A673 (cell line): ENCODE measurements around the gene TMEM63A. TPM values are rescaled to one million over a fixed set of nuclear protein-coding genes. Genes with fewer than 3 reads are reported as not detected.

Experiments
- BruUV-seq: library from RNA; stranded (reverse); fragments of 400-500 nt; replicated peaks from 2 replicates; lab custom pipeline; 2021; lab: Mats Ljungman, UMichigan
- CTCF ChIA-PET: fragments of 300-600 bp; sonication (Branson Sonifier 250); formaldehyde crosslinking; loops from one replicate; lab custom pipeline; 2022; ENCODE audit warnings: antibody characterized with exemption; lab: Charles Lee
- POLR2A ChIA-PET: fragments of 300-600 bp; sonication (Branson Sonifier 250); formaldehyde crosslinking; loops from one replicate; lab custom pipeline; 2022; ENCODE audit warnings: antibody characterized with exemption; ENCODE audit not compliant: low non-redundant PET; lab: Charles Lee
- DNase-seq: peaks from one replicate; pipeline ENCODE4 v3.0.0-alpha.2; 2015; ENCODE audit warnings: low spot score
- H3K27ac ChIP-seq: fragments of 200-600 bp; sonication (generic); 2 replicates; pipeline ENCODE4 v1.5.1; 2016; ENCODE audit warnings: mixed run types, low read depth, mild to moderate bottlenecking, mixed read lengths, antibody characterized with exemption, low read length; ENCODE audit not compliant: poor library complexity, severe bottlenecking
- H3K27me3 ChIP-seq: fragments of 200-600 bp; sonication (generic); replicated peaks from 2 replicates; pipeline ENCODE4 v1.6.1; 2017; ENCODE audit warnings: mixed run types, low read depth, mild to moderate bottlenecking, mixed read lengths, antibody characterized with exemption, low read length; ENCODE audit not compliant: insufficient read depth, poor library complexity
- H3K36me3 ChIP-seq: fragments of 200-600 bp; sonication (generic); 2 replicates; pipeline ENCODE4 v1.6.1; 2016; ENCODE audit warnings: mixed run types, mild to moderate bottlenecking, mixed read lengths, antibody characterized with exemption, low read length; ENCODE audit not compliant: insufficient read depth, poor library complexity, severe bottlenecking
- H3K4me1 ChIP-seq: fragments of 200-600 bp; sonication (generic); 2 replicates; pipeline ENCODE4 v1.6.1; 2017; ENCODE audit warnings: mixed run types, mild to moderate bottlenecking, mixed read lengths, antibody characterized with exemption, low read length; ENCODE audit not compliant: insufficient read depth, poor library complexity, severe bottlenecking
- H3K4me3 ChIP-seq: fragments of 200-600 bp; sonication (generic); 2 replicates; pipeline ENCODE4 v1.5.1; 2016; ENCODE audit warnings: low read depth, mixed run types, mild to moderate bottlenecking, mixed read lengths, low read length; ENCODE audit not compliant: poor library complexity, severe bottlenecking
- H3K9me3 ChIP-seq: fragments of 200-600 bp; sonication (generic); 2 replicates; pipeline ENCODE4 v1.6.1; 2016; ENCODE audit warnings: mixed run types, low read depth, mild to moderate bottlenecking, mixed read lengths, antibody characterized with exemption, low read length; ENCODE audit not compliant: poor library complexity, severe bottlenecking
- CTCF ChIP-seq: fragments of 300-800, 200-600 bp; sonication (generic); conservative IDR thresholded peaks from 2 replicates; pipeline ENCODE4 v1.5.1; 2017; ENCODE audit warnings: low read depth, mild to moderate bottlenecking, antibody characterized with exemption, low read length, moderate library complexity, mixed read lengths
- EZH2 ChIP-seq: fragments of 200-600 bp; sonication (generic); IDR thresholded peaks from 2 replicates; pipeline ENCODE4 v1.6.1; 2017; ENCODE audit warnings: borderline replicate concordance, low read depth, mild to moderate bottlenecking, mixed read lengths, antibody characterized with exemption, low read length; ENCODE audit not compliant: poor library complexity, severe bottlenecking
- intact Hi-C: fragments of 100-400 bp; cut with micrococcal nuclease; formaldehyde crosslinking; loops from one replicate; pipeline ENCODE4 v1.10.0; 2022; ENCODE audit not compliant: unreplicated experiment
- total RNA-seq: library from RNA; stranded (reverse); gene quantifications from 2 replicates; pipeline ENCODE4 v1.2.3, GENCODE V29; 2021

Gene TMEM63A
- total RNA-seq, 1 experiment from 2014 or later: 25.3 TPM

DNA sequence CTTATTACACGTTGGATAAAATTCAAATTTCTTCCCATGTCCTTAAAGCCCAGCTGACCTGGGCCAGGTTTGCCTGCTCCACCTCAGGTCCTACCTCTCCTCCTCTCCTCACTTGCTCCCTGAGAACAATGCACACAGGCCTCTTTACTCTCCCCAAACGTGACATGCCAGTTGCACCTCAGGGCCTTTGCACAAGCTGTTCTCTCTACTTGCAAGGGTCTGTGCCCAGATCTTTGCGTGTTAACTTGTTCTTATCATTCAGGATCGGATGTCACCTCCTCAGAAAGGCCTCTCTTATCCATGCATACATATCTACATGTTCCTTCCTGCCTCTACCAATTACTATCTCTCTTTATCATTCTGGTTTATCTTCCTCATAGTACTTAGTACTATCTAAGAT, 21.4 kb upstream of the TMEM63A start:
- no peak overlapping the region for H3K4me3 ChIP-seq

DNA sequence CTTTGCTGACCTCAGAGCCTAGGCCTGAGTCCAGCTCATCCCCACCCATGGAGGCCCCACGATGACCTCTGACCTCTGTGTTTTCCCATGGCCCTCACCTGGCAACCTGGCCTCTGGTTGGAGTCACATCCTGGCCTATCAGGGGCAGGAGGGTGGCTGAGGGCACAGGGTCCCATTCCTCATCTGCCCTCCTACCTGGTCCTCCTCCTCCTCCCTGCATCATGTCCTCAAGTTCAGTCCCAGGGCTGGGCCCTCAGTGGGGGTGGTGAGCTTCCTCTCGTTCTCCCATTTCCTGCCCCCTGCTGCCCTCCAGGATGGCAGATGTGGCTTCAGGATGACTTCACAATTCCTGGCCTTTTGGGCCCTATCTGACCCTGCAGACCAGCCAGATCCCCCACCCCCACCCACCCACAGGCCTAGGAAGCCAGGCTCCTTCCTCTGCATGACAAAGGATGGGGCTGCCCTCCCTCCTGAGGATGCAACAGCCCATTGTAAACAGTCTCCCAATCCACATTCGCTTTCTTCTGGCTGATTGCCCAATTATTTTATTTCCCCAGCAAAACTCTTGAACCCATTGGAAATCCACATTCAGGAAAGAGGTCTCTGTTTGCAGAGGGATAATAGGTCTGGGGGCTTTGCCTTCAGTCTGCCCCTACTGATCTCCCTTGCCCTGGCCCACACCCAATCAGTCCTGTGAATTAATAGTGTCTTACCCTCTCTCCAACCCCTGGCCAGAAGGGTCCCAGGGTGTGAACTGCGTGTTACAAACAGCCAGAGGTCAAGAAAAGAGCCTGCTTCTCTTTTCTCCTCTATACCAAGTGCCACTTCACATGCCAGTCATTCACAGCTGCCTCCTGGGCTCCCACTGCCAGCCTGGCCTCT, 17.1 kb upstream of the TMEM63A start:
- no peak for DNase-seq
- ChIA-PET CTCF (no interaction called here), POLR2A (no interaction called here)
- Histone ChIP-seq H3K4me3 (no peak overlapping the region), H3K36me3 (no peaks in the 10 kb centered on the region), H3K4me1 (no peaks in the 10 kb centered on the region), H3K9me3 (no peaks in the 10 kb centered on the region), H3K27me3 (no peaks in the 10 kb centered on the region), H3K27ac (no peak overlapping the region)
- BruUV-seq: no TSS peak
- intact Hi-C loops: no loop called here
- TF ChIP-seq CTCF (no peak), EZH2 (no peak)

More for the DNA sequence above, 21.4 kb upstream of the TMEM63A start:
- no TSS peak for BruUV-seq
- ChIA-PET CTCF (interaction anchor here (0.6 kb wide), 1 partner anchor 418 kb away, joined by 3 read pairs; no protein-coding TSS in a partner anchor), POLR2A (no interaction called here)
- H3K9me3 ChIP-seq: no peaks in the 10 kb centered on the region
- intact Hi-C loops: no loop called here
- H3K36me3 ChIP-seq: no peaks in the 10 kb centered on the region
- no peaks in the 10 kb centered on the region for H3K27me3 ChIP-seq
- TF ChIP-seq CTCF (no peak), EZH2 (no peak)
- H3K4me1 ChIP-seq: no peaks in the 10 kb centered on the region
- DNase-seq: no peak
- H3K27ac ChIP-seq: no peak overlapping the region

DNA sequence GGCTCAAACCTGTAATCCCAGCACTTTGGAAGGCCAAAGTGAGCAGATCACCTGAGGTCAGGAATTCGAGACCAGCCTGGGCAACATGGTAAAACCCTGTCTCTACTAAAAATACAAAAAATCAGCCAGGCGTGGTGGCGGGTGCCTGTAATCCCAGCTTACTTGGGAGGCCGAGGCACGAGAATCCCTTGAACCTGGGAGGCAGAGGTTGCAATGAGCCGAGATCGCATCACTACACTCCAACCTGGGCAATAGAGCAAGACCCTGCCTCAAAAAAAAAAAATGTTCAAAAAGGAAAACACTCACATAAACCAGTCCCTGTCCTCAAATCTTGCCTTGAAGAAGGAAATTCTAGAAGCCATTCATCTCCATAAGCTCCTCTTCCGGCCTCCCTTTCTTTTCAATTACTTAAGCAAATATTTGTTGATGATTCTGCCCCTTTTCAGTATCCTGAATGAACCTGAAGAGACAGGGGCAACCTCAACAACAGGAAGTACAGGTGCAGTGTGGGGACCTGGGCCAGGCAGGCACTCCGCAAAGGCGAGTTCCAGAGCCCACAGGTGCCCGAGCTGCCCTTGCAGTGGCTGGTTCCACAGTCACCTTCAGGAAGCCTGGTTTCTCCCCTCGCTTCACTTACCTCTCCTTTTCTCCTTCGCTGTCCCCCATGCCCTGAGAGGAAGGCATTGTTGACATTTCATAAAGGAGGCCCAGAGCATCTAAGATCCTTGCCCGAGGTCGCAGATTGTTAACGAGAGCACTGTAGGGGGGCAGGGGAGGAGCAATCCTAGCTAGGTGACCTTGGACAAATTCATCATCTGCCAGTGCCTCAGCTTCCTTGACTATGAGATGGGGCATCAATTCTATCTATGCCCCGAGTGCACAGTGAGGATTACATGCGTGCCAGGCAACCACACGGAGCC, 15.7 kb upstream of the TMEM63A start:
- DNase-seq: no peak
- no peaks in the 10 kb centered on the region for H3K4me1 ChIP-seq
- H3K9me3 ChIP-seq: no peaks in the 10 kb centered on the region
- ChIA-PET POLR2A (no interaction called here), CTCF (no interaction called here)
- H3K27me3 ChIP-seq: no peaks in the 10 kb centered on the region
- intact Hi-C loops: no loop called here
- H3K4me3 ChIP-seq: no peak overlapping the region
- TF ChIP-seq EZH2: no peak
- TF ChIP-seq CTCF: no peak
- H3K36me3 ChIP-seq: no peaks in the 10 kb centered on the region
- BruUV-seq: no TSS peak
- no peak overlapping the region for H3K27ac ChIP-seq
